Neural cell (in vitro differentiated cells): ENCODE measurements around the gene CMYA5. TPM values are rescaled to one million over a fixed set of nuclear protein-coding genes. Genes with fewer than 3 reads are reported as not detected.

Source experiments
- H2AFZ ChIP-seq: fragments of 200-600, 300-800 bp; sonication (generic), shearing (Covaris generic); 2 replicates; pipeline ENCODE4 v1.6.0; 2014; ENCODE audit warnings: low read depth, mild to moderate bottlenecking, antibody characterized with exemption, low read length, moderate library complexity
- H3F3A ChIP-seq: fragments of 200-600 bp; shearing (Covaris generic); 2 replicates; pipeline ENCODE4 v1.6.1; 2016; ENCODE audit warnings: mild to moderate bottlenecking, moderate library complexity, mixed read lengths, antibody characterized with exemption, low read length; ENCODE audit not compliant: insufficient read depth, poor library complexity, severe bottlenecking
- H3K27ac ChIP-seq: fragments of 200-600, 300-800 bp; sonication (generic), shearing (Covaris generic); 2 replicates; pipeline ENCODE4 v1.5.1; 2014; ENCODE audit warnings: mild to moderate bottlenecking, low read length, moderate library complexity
- H3K27me3 ChIP-seq: fragments of 300-800, 200-600 bp; sonication (generic), shearing (Covaris generic); 2 replicates; pipeline ENCODE4 v1.6.0; 2014; ENCODE audit warnings: mild to moderate bottlenecking, low read depth, low read length, moderate library complexity; ENCODE audit not compliant: insufficient read depth
- H3K36me3 ChIP-seq: fragments of 300-800, 200-600 bp; sonication (generic), shearing (Covaris generic); 2 replicates; pipeline ENCODE4 v1.5.1; 2014; ENCODE audit warnings: mild to moderate bottlenecking, antibody characterized with exemption, low read length, moderate library complexity; ENCODE audit not compliant: insufficient read depth
- H3K4me2 ChIP-seq: fragments of 300-800, 200-600 bp; sonication (generic), shearing (Covaris generic); 2 replicates; pipeline ENCODE4 v1.6.0; 2014; ENCODE audit warnings: mild to moderate bottlenecking, low read length
- H3K4me3 ChIP-seq: fragments of 300-800, 200-600 bp; sonication (generic), shearing (Covaris generic); 2 replicates; pipeline ENCODE4 v1.5.1; 2014; ENCODE audit warnings: mild to moderate bottlenecking, low read length, moderate library complexity
- H3K79me2 ChIP-seq: fragments of 200-600 bp; shearing (Covaris generic); replicated peaks from 2 replicates; pipeline ENCODE4 v1.6.0; 2014; ENCODE audit warnings: mild to moderate bottlenecking, low read length, moderate library complexity; ENCODE audit not compliant: insufficient read depth
- H3K9ac ChIP-seq: fragments of 300-800, 200-600 bp; sonication (generic), shearing (Covaris generic); 2 replicates; pipeline ENCODE4 v1.6.1; 2016; ENCODE audit warnings: mild to moderate bottlenecking, low read length, mixed read lengths
- H3K9me2 ChIP-seq: fragments of 200-600 bp; shearing (Covaris generic); 2 replicates; pipeline ENCODE4 v1.6.1; 2016; ENCODE audit warnings: mild to moderate bottlenecking, low read length, mixed read lengths; ENCODE audit not compliant: insufficient read depth
- H3K9me3 ChIP-seq: fragments of 200-600, 300-800 bp; sonication (generic), shearing (Covaris generic); 2 replicates; pipeline ENCODE4 v1.6.1; 2016; ENCODE audit warnings: mild to moderate bottlenecking, mixed run types, low read length, moderate library complexity, mixed read lengths
- H4K20me1 ChIP-seq: fragments of 200-600 bp; shearing (Covaris generic); 2 replicates; pipeline ENCODE4 v1.6.1; 2016; ENCODE audit warnings: mild to moderate bottlenecking, mixed run types; ENCODE audit not compliant: insufficient read depth
- CTCF ChIP-seq: fragments of 450-650 bp; IDR thresholded peaks from 2 replicates; pipeline ENCODE4 v1.5.1; 2014; ENCODE audit warnings: antibody characterized with exemption, mild to moderate bottlenecking, moderate library complexity; ENCODE audit not compliant: poor library complexity, severe bottlenecking
- EP300 ChIP-seq: fragments of 450-650 bp; conservative IDR thresholded peaks from 2 replicates; pipeline ENCODE4 v1.6.1; 2014; ENCODE audit warnings: antibody characterized with exemption, mild to moderate bottlenecking, moderate library complexity; ENCODE audit not compliant: poor library complexity, severe bottlenecking
- MXI1 ChIP-seq: fragments of 450-650 bp; conservative IDR thresholded peaks from 2 replicates; pipeline ENCODE4 v1.6.1; 2014; ENCODE audit warnings: antibody characterized with exemption, mild to moderate bottlenecking; ENCODE audit not compliant: poor library complexity, severe bottlenecking
- POLR2AphosphoS5 ChIP-seq: IDR thresholded peaks from 2 replicates; pipeline ENCODE4 v1.6.1; 2012
- REST ChIP-seq: IDR thresholded peaks from 2 replicates; pipeline ENCODE4 v1.6.1; 2012; ENCODE audit warnings: borderline replicate concordance
- TAF1 ChIP-seq: IDR thresholded peaks from 2 replicates; pipeline ENCODE4 v1.6.1; 2012; ENCODE audit warnings: low read depth
- polyA plus RNA-seq: library from polyadenylated mRNA; depleted of rRNA; stranded (reverse); fragments of >200 nt; gene quantifications from 2 replicates; pipeline ENCODE4 v1.2.3, GENCODE V29; 2014

CMYA5 gene
- polyA plus RNA-seq, 1 donor from 2014 or later = 0.30 TPM

GRCh38 chr5:79641414-79641813 is 48.2 kb upstream of the CMYA5 start:
- Histone ChIP-seq H4K20me1 (no peaks in the 10 kb centered on the region), H3K9ac (no peak overlapping the region), H2AFZ (no peak overlapping the region), H3K27me3 (no peaks in the 10 kb centered on the region), H3K4me3 (no peak overlapping the region), H3F3A (no peaks in the 10 kb centered on the region), H3K79me2 (no peaks in the 10 kb centered on the region), H3K36me3 (no peaks in the 10 kb centered on the region), H3K9me3 (no peaks in the 10 kb centered on the region), H3K9me2 (no peaks in the 10 kb centered on the region), H3K4me2 (no peak overlapping the region), H3K27ac (no peak overlapping the region)
- TF ChIP-seq CTCF (no peak), REST (no peak), EP300 (no peak), TAF1 (no peak), POLR2AphosphoS5 (no peak), MXI1 (no peak)

GRCh38 chr5:79642210-79642609 is 47.4 kb upstream of the CMYA5 start:
- no peak overlapping the region for H2AFZ ChIP-seq
- no peaks in the 10 kb centered on the region for H3K79me2 ChIP-seq
- no peak overlapping the region for H3K27ac ChIP-seq
- no peaks in the 10 kb centered on the region for H3K27me3 ChIP-seq
- peaks cover 4% of the 10 kb centered on the region for H3K36me3 ChIP-seq
- H3F3A ChIP-seq = no peaks in the 10 kb centered on the region
- no peaks in the 10 kb centered on the region for H3K9me3 ChIP-seq
- no peaks in the 10 kb centered on the region for H4K20me1 ChIP-seq
- no peak overlapping the region for H3K9ac ChIP-seq
- H3K9me2 ChIP-seq = no peaks in the 10 kb centered on the region
- no peak for TF ChIP-seq REST
- no peak overlapping the region for H3K4me2 ChIP-seq
- no peak overlapping the region for H3K4me3 ChIP-seq
